ENCODE data around the gene ART1. TPM values are rescaled to one million over a fixed set of nuclear protein-coding genes. Genes with fewer than 3 reads are reported as not detected.
"Not testable (repeated sequence)": the region's sequence is repeated elsewhere in the genome, so short reads cannot be mapped to it uniquely, and the experiment has no call there.

Gene ART1
- not detected for total RNA-seq
- polyA plus RNA-seq = not detected

- Histone ChIP-seq H3K4me3 (ENCODE audit: low read length in 2 of 2) (no peak within 1 kb of the TSS), H3K27me3 (ENCODE audit: insufficient read depth, low read length) (peaks cover 5% of the 10 kb centered on the region), H3K9me3 (ENCODE audit: control insufficient read depth in 1 of 2, low read length in 2 of 2) (no peaks in the 10 kb centered on the region), H3K4me1 (ENCODE audit: insufficient read depth, low read length) (peaks cover 10% of the 10 kb centered on the region), H3K27ac (ENCODE audit: low read depth, low read length) (no peak within 1 kb of the TSS), H3K36me3 (ENCODE audit: insufficient read depth, low read length) (no peaks in the 10 kb centered on the region)
- Mint-ChIP-seq H3K9me3 (no peaks in the 10 kb centered on the region), H3K4me1 (peaks cover 3 to 13% (median 9%) of the 10 kb centered on the region in 4 donors), H3K27me3 (peaks cover 31 to 34% of the 10 kb centered on the region in 2 donors), H3K27ac (no peak within 1 kb of the TSS), H3K36me3 (no peaks in the 10 kb centered on the region), H3K4me3 (peak within 1 kb of the TSS in 2 of 8 donors; percentile 13 to 17)
- CTCF ChIA-PET (ENCODE audit: partially characterized antibody) = no interaction called here
- POLR2A ChIA-PET (ENCODE audit: partially characterized antibody) = no interaction called here
- intact Hi-C loops (cut with micrococcal nuclease) = no loop called here
- DNase-seq = no peak
Observed at GRCh38 chr11:3644817-3645235, at the start of gene ART1. TSS of gene ART1 (plus strand) at chr11:3645128. CDS start at chr11:3659214, 14,086 bp downstream.

GRCh38 chr11:3597743-3598142 is 47.2 kb upstream of the ART1 start:
- H3K4me1 ChIP-seq (ENCODE audit: insufficient read depth, low read length) = not testable (repeated sequence)

DNA sequence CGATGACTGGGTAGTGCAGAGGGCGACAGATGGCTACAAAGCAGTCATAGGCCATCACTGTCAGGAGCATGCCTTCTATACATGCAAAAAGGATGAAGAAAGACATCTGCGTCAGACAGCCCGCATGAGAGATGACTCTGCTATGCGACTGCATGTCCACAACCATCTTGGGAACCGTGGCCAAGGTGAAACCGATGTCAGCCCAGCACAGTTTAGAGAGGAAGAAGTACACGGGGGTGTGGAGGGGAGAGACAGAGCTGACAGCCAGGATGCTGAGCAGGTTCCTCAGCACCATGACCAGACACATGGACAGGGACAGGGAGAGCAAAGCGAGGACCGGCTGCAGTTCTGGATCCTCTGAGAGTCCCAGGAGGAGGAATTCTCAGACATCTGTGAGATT is 44.7 kb upstream of the ART1 start:
- H3K4me3 ChIP-seq (ENCODE audit: low read length in 2 of 2); H3K27ac ChIP-seq (ENCODE audit: low read depth, low read length); H3K9me3 Mint-ChIP-seq; H3K36me3 ChIP-seq (ENCODE audit: insufficient read depth, low read length); H3K4me1 Mint-ChIP-seq; H3K27me3 Mint-ChIP-seq; H3K9me3 ChIP-seq (ENCODE audit: control insufficient read depth in 1 of 2, low read length in 2 of 2); H3K36me3 Mint-ChIP-seq; H3K4me1 ChIP-seq (ENCODE audit: insufficient read depth, low read length); H3K27me3 ChIP-seq (ENCODE audit: insufficient read depth, low read length); H3K27ac Mint-ChIP-seq; DNase-seq; POLR2A ChIA-PET (ENCODE audit: partially characterized antibody); H3K4me3 Mint-ChIP-seq; CTCF ChIA-PET (ENCODE audit: partially characterized antibody); intact Hi-C loops (cut with micrococcal nuclease): not testable (repeated sequence)

More at GRCh38 chr11:3597743-3598142, 47.2 kb upstream of the ART1 start:
- DNase-seq; H3K4me3 Mint-ChIP-seq; H3K9me3 ChIP-seq (ENCODE audit: control insufficient read depth in 1 of 2, low read length in 2 of 2); H3K27ac Mint-ChIP-seq; H3K27me3 ChIP-seq (ENCODE audit: insufficient read depth, low read length); H3K4me1 Mint-ChIP-seq; CTCF ChIA-PET (ENCODE audit: partially characterized antibody); H3K27me3 Mint-ChIP-seq; H3K27ac ChIP-seq (ENCODE audit: low read depth, low read length); H3K9me3 Mint-ChIP-seq; H3K4me3 ChIP-seq (ENCODE audit: low read length in 2 of 2); H3K36me3 Mint-ChIP-seq; intact Hi-C loops (cut with micrococcal nuclease); POLR2A ChIA-PET (ENCODE audit: partially characterized antibody); H3K36me3 ChIP-seq (ENCODE audit: insufficient read depth, low read length): not testable (repeated sequence)

- Mint-ChIP-seq H3K36me3 (no peaks in the 10 kb centered on the region), H3K27ac (no peak overlapping the region), H3K4me1 (peaks cover 0 to 3% (median under 1%) of the 10 kb centered on the region in 4 donors), H3K9me3 (no peaks in the 10 kb centered on the region), H3K27me3 (no peaks in the 10 kb centered on the region), H3K4me3 (peak overlapping the region in 1 of 8 donors; percentile 36)
- ChIA-PET POLR2A (ENCODE audit: partially characterized antibody) (no interaction called here), CTCF (ENCODE audit: partially characterized antibody) (no interaction called here)
- intact Hi-C loops (cut with micrococcal nuclease) = no loop called here
- Histone ChIP-seq H3K4me1 (ENCODE audit: insufficient read depth, low read length) (no peaks in the 10 kb centered on the region), H3K9me3 (ENCODE audit: control insufficient read depth in 1 of 2, low read length in 2 of 2) (no peaks in the 10 kb centered on the region), H3K27ac (ENCODE audit: low read depth, low read length) (no peak overlapping the region), H3K27me3 (ENCODE audit: insufficient read depth, low read length) (no peaks in the 10 kb centered on the region), H3K4me3 (ENCODE audit: low read length in 2 of 2) (no peak overlapping the region), H3K36me3 (ENCODE audit: insufficient read depth, low read length) (no peaks in the 10 kb centered on the region)
- DNase-seq = no peak
Observed at GRCh38 chr11:3604167-3604566, 40.8 kb upstream of the ART1 start.

GRCh38 chr11:3605283-3605662 is 39.7 kb upstream of the ART1 start:
- intact Hi-C loops (cut with micrococcal nuclease) = no loop called here
- CTCF ChIA-PET (ENCODE audit: partially characterized antibody) = no interaction called here
- Mint-ChIP-seq H3K9me3 (no peaks in the 10 kb centered on the region), H3K27me3 (no peaks in the 10 kb centered on the region), H3K36me3 (no peaks in the 10 kb centered on the region), H3K4me3 (no peak overlapping the region), H3K27ac (peak overlapping the region in 1 of 7 donors; percentile 38), H3K4me1 (peaks cover 0 to 3% (median under 1%) of the 10 kb centered on the region in 4 donors)
- Histone ChIP-seq H3K4me1 (ENCODE audit: insufficient read depth, low read length) (no peaks in the 10 kb centered on the region), H3K36me3 (ENCODE audit: insufficient read depth, low read length) (no peaks in the 10 kb centered on the region), H3K27ac (ENCODE audit: low read depth, low read length) (no peak overlapping the region), H3K4me3 (ENCODE audit: low read length in 2 of 2) (no peak overlapping the region), H3K9me3 (ENCODE audit: control insufficient read depth in 1 of 2, low read length in 2 of 2) (no peaks in the 10 kb centered on the region), H3K27me3 (ENCODE audit: insufficient read depth, low read length) (no peaks in the 10 kb centered on the region)
- POLR2A ChIA-PET (ENCODE audit: partially characterized antibody) = no interaction called here
- DNase-seq = no peak

GRCh38 chr11:3605771-3606203 is 39.1 kb upstream of the ART1 start:
- no peaks in the 10 kb centered on the region for H3K9me3 ChIP-seq (ENCODE audit: control insufficient read depth in 1 of 2, low read length in 2 of 2)
- no peaks in the 10 kb centered on the region for H3K27me3 ChIP-seq (ENCODE audit: insufficient read depth, low read length)
- no peak overlapping the region for H3K27ac Mint-ChIP-seq
- CTCF ChIA-PET (ENCODE audit: partially characterized antibody) = no interaction called here
- intact Hi-C loops (cut with micrococcal nuclease) = no loop called here
- no peak overlapping the region for H3K27ac ChIP-seq (ENCODE audit: low read depth, low read length)
- H3K27me3 Mint-ChIP-seq = no peaks in the 10 kb centered on the region
- no peaks in the 10 kb centered on the region for H3K36me3 Mint-ChIP-seq
- H3K4me1 ChIP-seq (ENCODE audit: insufficient read depth, low read length) = no peaks in the 10 kb centered on the region
- no peak for DNase-seq
- POLR2A ChIA-PET (ENCODE audit: partially characterized antibody) = no interaction called here
- H3K4me3 ChIP-seq (ENCODE audit: low read length in 2 of 2) = no peak overlapping the region
- no peaks in the 10 kb centered on the region for H3K36me3 ChIP-seq (ENCODE audit: insufficient read depth, low read length)
- no peaks in the 10 kb centered on the region for H3K9me3 Mint-ChIP-seq
- H3K4me1 Mint-ChIP-seq = peaks cover 0 to 3% (median under 1%) of the 10 kb centered on the region in 4 donors
- H3K4me3 Mint-ChIP-seq = no peak overlapping the region

DNA sequence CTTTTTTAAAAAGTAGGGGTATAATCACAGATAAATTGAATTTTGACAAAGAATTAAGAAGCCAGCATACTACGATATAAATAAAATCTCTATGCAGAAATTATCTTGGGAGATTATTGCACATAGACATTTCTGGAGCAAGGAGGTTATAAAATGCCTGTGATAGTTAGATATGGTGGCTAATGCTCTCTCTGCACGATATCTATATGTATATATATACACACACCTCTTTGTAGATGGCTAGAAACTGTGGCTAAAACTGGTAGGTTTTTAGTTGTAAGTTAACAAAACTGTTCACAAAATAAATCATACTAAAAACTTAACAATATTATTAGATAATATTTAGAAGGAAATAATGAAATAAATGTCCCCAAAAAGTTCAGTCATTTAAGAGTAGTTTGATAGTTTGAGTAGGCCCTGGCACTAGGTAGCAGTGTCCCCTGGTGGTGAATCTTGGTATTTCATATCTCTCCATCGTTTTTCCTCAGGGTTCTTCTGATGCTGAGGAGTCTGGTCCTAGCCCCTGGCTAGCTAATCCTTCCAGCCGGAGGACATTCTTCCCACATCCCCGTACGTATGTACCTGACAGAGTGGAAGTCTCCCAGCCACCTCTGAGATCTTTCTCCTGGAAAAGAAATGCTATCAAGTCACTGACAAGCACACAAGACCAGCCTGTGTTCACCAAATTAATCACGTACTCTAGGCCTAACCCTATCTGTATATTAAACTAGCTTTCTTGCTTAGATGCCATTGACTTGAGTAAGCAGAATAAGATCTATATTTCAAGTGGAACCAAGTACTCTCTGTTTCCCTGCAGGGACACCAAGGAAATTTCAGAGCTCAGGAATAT is 35.3 kb upstream of the ART1 start:
- intact Hi-C loops (cut with micrococcal nuclease) = loop anchor here (1.0 kb wide), 1 partner anchor 463 kb away; no protein-coding TSS in a partner anchor
- Mint-ChIP-seq H3K27ac (no peak overlapping the region), H3K4me1 (peaks cover 7 to 13% (median 9%) of the 10 kb centered on the region in 4 donors), H3K36me3 (no peaks in the 10 kb centered on the region), H3K27me3 (no peaks in the 10 kb centered on the region), H3K9me3 (peaks cover 0 to 7% (median 3%) of the 10 kb centered on the region in 8 donors), H3K4me3 (no peak overlapping the region)
- Histone ChIP-seq H3K4me3 (ENCODE audit: low read length in 2 of 2) (no peak overlapping the region), H3K9me3 (ENCODE audit: control insufficient read depth in 1 of 2, low read length in 2 of 2) (no peaks in the 10 kb centered on the region), H3K27ac (ENCODE audit: low read depth, low read length) (no peak overlapping the region), H3K27me3 (ENCODE audit: insufficient read depth, low read length) (no peaks in the 10 kb centered on the region), H3K4me1 (ENCODE audit: insufficient read depth, low read length) (peaks cover 8% of the 10 kb centered on the region), H3K36me3 (ENCODE audit: insufficient read depth, low read length) (no peaks in the 10 kb centered on the region)
- POLR2A ChIA-PET (ENCODE audit: partially characterized antibody) = no interaction called here
- peak in 4 of 5 donors; percentile 35 to 49 (median 41) for DNase-seq
- CTCF ChIA-PET (ENCODE audit: partially characterized antibody) = interaction anchor here (0.9 to 1.7 kb wide), 3 partner anchors 9 to 133 kb away, joined by 3 to 7 read pairs (median 6); no protein-coding TSS in a partner anchor
